C4-2B (cell line): ENCODE measurements around the gene FGD2.

Experiments used
- H3K27ac ChIP-seq: fragments of 450-650 bp; 2 replicates; pipeline ENCODE4 v1.5.1; 2017
- CTCF ChIP-seq: fragments of 450-650 bp; conservative IDR thresholded peaks from 2 replicates; pipeline ENCODE4 v1.5.1; 2017; ENCODE audit warnings: mild to moderate bottlenecking
- ZFX ChIP-seq: fragments of 450-650 bp; IDR thresholded peaks from 2 replicates; pipeline ENCODE4 v1.6.1; 2017

The FGD2 gene

GRCh38 chr6:37051138-37052026 is 45.9 kb downstream of the FGD2 start:
- TF ChIP-seq CTCF (peak; percentile 95), ZFX (no peak)
- H3K27ac ChIP-seq, result no peak overlapping the region; the same call in 1 of the 2 replicates

GRCh38 chr6:37052027-37052628 is 46.7 kb downstream of the FGD2 start:
- TF ChIP-seq CTCF, result no peak
- TF ChIP-seq ZFX, result no peak
- no peak overlapping the region; the same call in 1 of the 2 replicates for H3K27ac ChIP-seq

GRCh38 chr6:37053683-37054082 is 48.2 kb downstream of the FGD2 start:
- no peak overlapping the region for H3K27ac ChIP-seq
- TF ChIP-seq CTCF, result no peak

GRCh38 chr6:37054171-37054570 is 48.7 kb downstream of the FGD2 start:
- no peak for TF ChIP-seq CTCF
- no peak for TF ChIP-seq ZFX
- no peak overlapping the region for H3K27ac ChIP-seq

- TF ChIP-seq ZFX (no peak), CTCF (no peak)
- H3K27ac ChIP-seq, result no peak overlapping the region
Observed at GRCh38 chr6:37054580-37054979, 49.1 kb downstream of the FGD2 start.

GRCh38 chr6:37056112-37056403 is 50.6 kb downstream of the FGD2 start:
- no peak for TF ChIP-seq ZFX
- TF ChIP-seq CTCF, result no peak
- H3K27ac ChIP-seq, result no peak overlapping the region

- H3K27ac ChIP-seq, result no peak overlapping the region
- TF ChIP-seq CTCF (no peak), ZFX (no peak)
Observed at GRCh38 chr6:37056439-37057127, 51.1 kb downstream of the FGD2 start.
